ENCODE data around the gene CAND2. TPM values are rescaled to one million over a fixed set of nuclear protein-coding genes. Genes with fewer than 3 reads are reported as not detected.
A peak's percentile ranks its signal among the peaks of the same experiment; 100 is the strongest.
"Not testable (repeated sequence)": the region's sequence is repeated elsewhere in the genome, so short reads cannot be mapped to it uniquely, and the experiment has no call there.

CAND2 gene
- total RNA-seq, 4 donors from 2014 or later: 2.2 to 6.8 (median 4.9) TPM

DNA sequence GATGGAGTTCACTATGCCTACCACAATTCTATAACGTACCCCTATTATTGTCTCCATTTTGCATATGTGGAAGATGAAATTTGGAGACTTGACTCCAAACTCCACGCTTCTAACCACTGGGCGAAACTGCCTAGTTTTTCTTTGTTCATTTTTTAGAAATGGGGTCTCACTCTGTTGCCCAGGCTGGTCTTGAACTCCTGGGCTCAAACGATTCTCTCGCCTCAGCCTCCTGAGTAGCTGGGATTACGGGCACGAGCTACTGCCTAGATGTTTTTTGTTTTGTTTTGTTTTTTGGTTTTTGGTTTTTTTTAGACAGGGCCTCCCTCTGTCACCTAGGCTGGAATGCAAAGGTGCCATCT lies 45.5 kb downstream of the CAND2 start:
- TF ChIP-seq, protein P1, sequence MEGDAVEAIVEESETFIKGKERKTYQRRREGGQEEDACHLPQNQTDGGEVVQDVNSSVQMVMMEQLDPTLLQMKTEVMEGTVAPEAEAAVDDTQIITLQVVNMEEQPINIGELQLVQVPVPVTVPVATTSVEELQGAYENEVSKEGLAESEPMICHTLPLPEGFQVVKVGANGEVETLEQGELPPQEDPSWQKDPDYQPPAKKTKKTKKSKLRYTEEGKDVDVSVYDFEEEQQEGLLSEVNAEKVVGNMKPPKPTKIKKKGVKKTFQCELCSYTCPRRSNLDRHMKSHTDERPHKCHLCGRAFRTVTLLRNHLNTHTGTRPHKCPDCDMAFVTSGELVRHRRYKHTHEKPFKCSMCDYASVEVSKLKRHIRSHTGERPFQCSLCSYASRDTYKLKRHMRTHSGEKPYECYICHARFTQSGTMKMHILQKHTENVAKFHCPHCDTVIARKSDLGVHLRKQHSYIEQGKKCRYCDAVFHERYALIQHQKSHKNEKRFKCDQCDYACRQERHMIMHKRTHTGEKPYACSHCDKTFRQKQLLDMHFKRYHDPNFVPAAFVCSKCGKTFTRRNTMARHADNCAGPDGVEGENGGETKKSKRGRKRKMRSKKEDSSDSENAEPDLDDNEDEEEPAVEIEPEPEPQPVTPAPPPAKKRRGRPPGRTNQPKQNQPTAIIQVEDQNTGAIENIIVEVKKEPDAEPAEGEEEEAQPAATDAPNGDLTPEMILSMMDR (IDR thresholded peaks at IDR 0.05): no peak
- ATAC-seq (ENCODE audit: low FRiP score): no peak
- no peak for DNase-seq (ENCODE audit: low spot score)

DNA sequence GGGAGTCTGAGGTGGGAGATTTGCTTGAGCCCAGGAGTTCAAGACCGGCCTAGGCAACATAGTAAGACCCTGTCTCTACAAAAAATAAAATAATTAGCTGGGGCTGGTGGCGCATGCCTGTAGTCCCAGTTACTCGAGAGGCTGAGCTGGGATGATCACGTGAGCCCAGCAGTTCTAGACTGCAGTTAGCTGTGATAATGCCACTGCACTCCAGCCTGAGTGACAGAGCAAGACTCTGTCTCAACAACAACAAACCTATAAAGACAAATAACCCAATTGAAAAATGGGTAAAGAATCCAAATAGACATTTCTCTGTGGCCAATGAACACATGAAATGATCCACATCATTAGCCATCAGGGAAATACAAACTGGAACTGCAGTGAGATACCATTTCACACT lies 46.0 kb downstream of the CAND2 start:
- no peak for ATAC-seq (ENCODE audit: low FRiP score)
- TF ChIP-seq, protein P1 (IDR thresholded peaks at IDR 0.05): no peak
- no peak for DNase-seq (ENCODE audit: low spot score)

DNA sequence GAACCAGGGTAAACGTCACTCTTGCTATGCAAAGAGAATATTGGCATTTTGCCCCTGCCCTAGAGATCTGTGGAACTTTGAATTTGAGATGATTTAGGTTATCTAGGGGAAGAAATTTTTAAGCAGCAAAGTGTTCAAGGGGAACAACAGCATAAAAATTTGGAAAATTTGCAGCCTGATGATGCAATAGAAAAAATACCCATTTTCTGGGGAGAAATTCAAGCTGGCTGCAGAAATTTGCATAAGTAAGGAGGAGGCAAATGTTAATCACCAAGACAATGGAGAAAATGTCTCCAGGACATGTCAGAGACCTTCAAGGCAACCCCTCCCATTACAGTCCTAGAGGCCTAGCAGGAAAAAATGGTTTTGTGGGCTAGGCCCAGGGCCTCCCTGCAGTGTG lies 49.3 kb downstream of the CAND2 start:
- ATAC-seq (ENCODE audit: low FRiP score): no peak
- TF ChIP-seq, protein P1 (IDR thresholded peaks at IDR 0.05): no peak
- no peak for DNase-seq (ENCODE audit: low spot score)

DNA sequence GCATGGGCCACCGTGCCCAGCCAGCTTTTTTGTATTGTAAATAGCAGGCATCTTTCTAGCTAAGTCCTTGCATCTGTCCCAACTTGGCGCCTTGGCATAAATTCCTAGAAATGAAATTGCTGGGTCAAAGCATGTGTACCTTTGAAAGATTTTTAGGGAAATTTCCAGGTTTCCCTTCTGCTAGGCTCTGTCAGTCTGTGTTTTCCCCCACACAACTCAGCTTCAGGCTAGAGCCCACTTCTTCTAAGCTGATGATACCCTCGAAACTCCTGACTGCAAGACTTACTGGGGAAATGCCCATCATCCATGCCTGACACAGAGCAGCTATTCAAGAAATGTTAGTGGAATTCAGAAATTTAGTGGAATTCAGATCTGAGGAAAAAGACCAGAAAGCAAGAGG lies 55.7 kb downstream of the CAND2 start:
- no peak for ATAC-seq (ENCODE audit: low FRiP score)
- no peak for DNase-seq (ENCODE audit: low spot score)
- TF ChIP-seq, protein P1 (IDR thresholded peaks at IDR 0.05): no peak

DNA sequence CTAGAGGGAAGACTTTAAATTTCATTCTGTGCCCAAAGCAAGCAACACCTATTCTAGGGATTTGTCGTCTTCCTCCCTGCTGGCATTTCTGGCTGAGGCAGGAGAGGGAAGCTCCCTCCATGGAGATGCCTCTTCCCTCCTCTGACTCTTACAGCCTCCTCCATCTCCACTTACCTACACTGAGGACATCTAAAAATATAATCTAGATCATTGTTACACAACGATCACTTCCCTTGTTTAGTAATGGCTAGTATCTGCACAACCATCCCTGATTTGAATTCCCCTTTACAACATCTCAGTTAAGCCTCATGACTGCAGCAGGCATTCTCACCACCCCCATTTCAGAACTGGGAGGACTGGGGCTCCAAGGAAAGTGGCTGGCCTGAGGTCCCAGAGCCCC lies 57.4 kb downstream of the CAND2 start:
- not testable (repeated sequence) for DNase-seq (ENCODE audit: low spot score)
- ATAC-seq (ENCODE audit: low FRiP score): peak; percentile 11

DNA sequence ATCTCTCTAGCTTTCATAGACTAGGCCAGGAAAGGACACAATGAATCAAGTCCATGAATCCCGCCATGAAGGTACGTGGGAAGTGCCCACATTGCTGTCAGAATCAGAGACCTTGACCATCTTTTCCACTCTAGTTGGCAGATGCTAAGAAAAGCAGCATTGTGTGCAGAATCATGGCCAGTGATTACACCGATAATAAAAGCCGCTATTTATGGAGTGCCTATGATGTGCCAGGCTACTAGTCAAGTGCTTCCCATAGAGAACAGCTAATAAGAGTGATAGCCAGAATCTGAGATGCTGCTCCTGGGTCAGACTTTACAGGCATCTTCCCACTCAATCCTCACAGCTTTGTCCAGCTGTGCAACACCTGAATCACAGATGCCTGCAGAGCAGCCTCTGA lies 58.1 kb downstream of the CAND2 start:
- no peak for ATAC-seq (ENCODE audit: low FRiP score)
- DNase-seq (ENCODE audit: low spot score): no peak
- TF ChIP-seq, protein P1 (IDR thresholded peaks at IDR 0.05): no peak

DNA sequence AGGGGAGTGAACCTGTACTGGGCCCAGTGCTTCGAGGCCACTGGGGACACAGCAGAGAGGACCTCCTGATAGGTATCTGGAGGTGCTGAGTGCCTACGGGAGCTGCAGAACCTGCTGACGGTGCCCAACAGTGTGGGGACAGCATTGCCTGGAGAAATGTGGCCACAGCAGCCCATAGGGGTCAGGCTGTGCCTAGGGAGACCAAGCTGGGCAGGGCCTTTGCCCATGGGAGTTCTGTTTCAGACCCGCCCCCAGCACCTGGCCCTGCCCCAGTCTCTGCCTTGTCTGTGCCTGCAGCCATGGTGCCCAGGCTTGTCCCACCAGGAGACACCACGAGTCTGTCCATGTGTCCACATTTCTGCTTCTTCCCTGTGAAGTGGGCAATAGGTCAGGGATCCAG lies 60.1 kb downstream of the CAND2 start:
- DNase-seq (ENCODE audit: low spot score): no peak
- ATAC-seq (ENCODE audit: low FRiP score): no peak

More for the DNA sequence above, 60.1 kb downstream of the CAND2 start:
- TF ChIP-seq, protein P1 (IDR thresholded peaks at IDR 0.05): no peak
